Measurements from ENCODE around the gene STX19.
A peak's percentile ranks its signal among the peaks of the same experiment; 100 is the strongest.
"Not testable (repeated sequence)": the region's sequence is repeated elsewhere in the genome, so short reads cannot be mapped to it uniquely, and the experiment has no call there.

STX19 gene

GRCh38 chr3:93973131-93974126, 55.0 kb downstream of the STX19 start, which contains the start of gene PROS1:
PROS1 (minus strand) TSS chr3:93973896; CDS start chr3:93973749, 147 bp downstream.
- DNase-seq, result peak; percentile 17 to 37

DNA sequence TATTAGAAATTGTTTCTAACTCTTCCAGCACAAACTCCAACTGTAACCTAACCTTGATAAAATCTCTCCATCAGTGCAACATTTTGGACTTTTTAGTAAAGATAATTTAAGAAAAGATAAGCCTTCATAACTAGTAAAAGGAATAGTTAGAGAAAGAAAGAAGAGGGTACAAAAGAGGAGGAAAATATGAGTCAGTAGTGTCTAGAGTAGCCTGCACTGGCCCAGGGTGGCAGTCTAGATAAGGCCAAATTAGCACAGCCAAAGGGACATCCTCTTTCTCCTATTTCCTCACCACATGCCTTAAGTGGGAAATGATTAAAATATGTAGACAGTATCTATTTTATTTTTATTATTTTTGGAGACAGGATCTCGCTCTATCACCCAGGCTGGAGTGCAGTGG, 58.4 kb downstream of the STX19 start:
- DNase-seq, result no peak

- no peak for DNase-seq
These were observed 59.0 kb downstream of the STX19 start for GRCh38 chr3:93969443-93969842.

- not testable (repeated sequence) for DNase-seq
These were observed 63.3 kb downstream of the STX19 start for GRCh38 chr3:93965106-93965505.
